HCT116 (cell line): ENCODE measurements around the gene EIF3F.

ENCODE experiments used
- EGR1 ChIP-seq: IDR thresholded peaks from 2 replicates; pipeline ENCODE4 v1.6.1; 2012; ENCODE audit warnings: low read depth
- EZH2 ChIP-seq: fragments of 200-600 bp; sonication (generic); IDR thresholded peaks from 2 replicates; pipeline ENCODE4 v1.6.1; 2017; ENCODE audit warnings: antibody characterized with exemption, mixed run types
- EZH2phosphoT487 ChIP-seq: fragments of 200-600 bp; IDR thresholded peaks from 2 replicates; pipeline ENCODE4 v1.6.1; 2018; ENCODE audit warnings: antibody characterized with exemption, borderline replicate concordance
- POLR2A ChIP-seq: IDR thresholded peaks from 2 replicates; pipeline ENCODE4 v1.7.0; 2011; ENCODE audit warnings: borderline replicate concordance; ENCODE audit not compliant: insufficient read depth, insufficient read length; ENCODE audit errors: extremely low read depth
- POLR2AphosphoS5 ChIP-seq: IDR thresholded peaks from 2 replicates; pipeline ENCODE4 v1.6.1; 2011; ENCODE audit warnings: mild to moderate bottlenecking, low read depth, low read length, moderate library complexity
- RAD21 ChIP-seq: IDR thresholded peaks from 2 replicates; pipeline ENCODE4 v1.6.1; 2012; ENCODE audit warnings: low read depth, mild to moderate bottlenecking
- SIN3A ChIP-seq: IDR thresholded peaks from 2 replicates; pipeline ENCODE4 v1.6.1; 2012; ENCODE audit warnings: low read depth
- SP1 ChIP-seq: IDR thresholded peaks from 2 replicates; pipeline ENCODE4 v1.6.1; 2012; ENCODE audit warnings: low read depth
- YY1 ChIP-seq: IDR thresholded peaks from 2 replicates; pipeline ENCODE4 v1.6.1; 2011; ENCODE audit warnings: low read length, low read depth, moderate library complexity, mild to moderate bottlenecking; ENCODE audit not compliant: insufficient replicate concordance; ENCODE audit errors: extremely low read depth
- ZFX ChIP-seq: fragments of 450-650 bp; IDR thresholded peaks from 2 replicates; pipeline ENCODE4 v1.6.1; 2017
- TF ChIP-seq, protein P1 (sequence below), 3 experiments: fragments of 200-600 bp in 1 of 3; sonication (generic) in 1 of 3; IDR thresholded peaks in 2 of 3; conservative IDR thresholded peaks in 1 of 3; 2 replicates each; pipeline ENCODE4 v1.5.1; 2012 to 2017; ENCODE audit warnings: low read depth in 2 of 3, low read length in 2 of 3, antibody characterized with exemption in 1 of 3, borderline replicate concordance in 1 of 3, control low read depth in 1 of 3, mild to moderate bottlenecking in 1 of 3, mixed read lengths in 1 of 3, mixed run types in 1 of 3, moderate library complexity in 1 of 3; ENCODE audit not compliant: insufficient read depth in 1 of 3
- TF ChIP-seq, protein P2 (sequence below): IDR thresholded peaks from 2 replicates; pipeline ENCODE4 v1.6.1; 2012
- TF ChIP-seq, protein P3 (sequence below): IDR thresholded peaks from 2 replicates; pipeline ENCODE4 v1.6.1; 2012
- TF ChIP-seq, protein P4 (sequence below): IDR thresholded peaks from 2 replicates; pipeline ENCODE4 v1.6.1; 2012; ENCODE audit warnings: low read depth

DNA sequence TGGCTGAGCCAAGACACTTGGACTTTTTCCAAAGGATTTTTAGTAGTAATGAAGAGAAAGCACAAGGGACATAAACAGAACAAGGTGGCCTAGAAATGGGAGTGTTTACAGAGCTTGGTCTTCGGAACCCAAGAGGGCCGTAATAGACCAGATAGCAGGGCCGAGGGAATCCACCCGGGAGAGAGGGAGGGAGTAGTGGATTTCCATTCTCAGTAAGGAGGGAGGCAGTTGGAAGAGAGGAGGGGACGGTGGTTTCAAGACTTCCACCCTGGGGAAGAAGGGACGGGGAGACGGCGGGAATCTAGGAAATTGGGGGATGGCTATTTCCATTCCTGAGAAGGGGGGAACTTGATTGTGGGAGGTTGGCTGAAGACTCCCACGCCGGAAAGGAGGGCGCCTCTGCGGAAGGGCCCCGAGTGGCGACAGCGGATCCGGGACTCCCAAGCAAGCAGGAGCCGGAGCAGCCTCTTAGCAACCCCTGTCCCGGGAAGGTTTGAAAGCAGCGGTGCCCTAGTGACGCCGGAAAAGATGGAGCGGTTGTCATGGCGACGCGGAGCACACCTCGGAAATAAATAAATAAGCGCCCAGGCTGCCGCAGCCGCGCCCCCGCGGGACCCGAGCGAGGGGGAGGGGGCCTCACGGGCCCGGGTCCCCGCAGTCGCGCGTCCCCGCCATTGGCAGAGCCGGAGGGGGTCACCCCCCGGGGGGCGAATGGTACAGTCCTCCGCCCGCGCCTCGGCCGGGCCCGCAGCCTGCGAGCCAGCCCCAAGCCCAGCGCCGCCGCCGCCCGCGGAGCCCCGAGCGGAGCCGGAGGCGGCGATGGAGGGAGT lies 31.6 kb downstream of the EIF3F start:
- TF ChIP-seq, protein P1, sequence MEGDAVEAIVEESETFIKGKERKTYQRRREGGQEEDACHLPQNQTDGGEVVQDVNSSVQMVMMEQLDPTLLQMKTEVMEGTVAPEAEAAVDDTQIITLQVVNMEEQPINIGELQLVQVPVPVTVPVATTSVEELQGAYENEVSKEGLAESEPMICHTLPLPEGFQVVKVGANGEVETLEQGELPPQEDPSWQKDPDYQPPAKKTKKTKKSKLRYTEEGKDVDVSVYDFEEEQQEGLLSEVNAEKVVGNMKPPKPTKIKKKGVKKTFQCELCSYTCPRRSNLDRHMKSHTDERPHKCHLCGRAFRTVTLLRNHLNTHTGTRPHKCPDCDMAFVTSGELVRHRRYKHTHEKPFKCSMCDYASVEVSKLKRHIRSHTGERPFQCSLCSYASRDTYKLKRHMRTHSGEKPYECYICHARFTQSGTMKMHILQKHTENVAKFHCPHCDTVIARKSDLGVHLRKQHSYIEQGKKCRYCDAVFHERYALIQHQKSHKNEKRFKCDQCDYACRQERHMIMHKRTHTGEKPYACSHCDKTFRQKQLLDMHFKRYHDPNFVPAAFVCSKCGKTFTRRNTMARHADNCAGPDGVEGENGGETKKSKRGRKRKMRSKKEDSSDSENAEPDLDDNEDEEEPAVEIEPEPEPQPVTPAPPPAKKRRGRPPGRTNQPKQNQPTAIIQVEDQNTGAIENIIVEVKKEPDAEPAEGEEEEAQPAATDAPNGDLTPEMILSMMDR (IDR thresholded peaks at IDR 0.05 in 2 of 3, conservative IDR thresholded peaks at IDR 0.05 in 1 of 3; ENCODE audit: borderline replicate concordance in 1 of 3, insufficient read depth in 1 of 3, low read depth in 2 of 3, low read length in 2 of 3): no peak
- TF ChIP-seq RAD21 (no peak), SIN3A (no peak), POLR2A (no peak), EZH2phosphoT487 (no peak), YY1 (no peak), EZH2 (no peak), ZFX (no peak), POLR2AphosphoS5 (no peak), SP1 (no peak), EGR1 (no peak)
- TF ChIP-seq, protein P2, sequence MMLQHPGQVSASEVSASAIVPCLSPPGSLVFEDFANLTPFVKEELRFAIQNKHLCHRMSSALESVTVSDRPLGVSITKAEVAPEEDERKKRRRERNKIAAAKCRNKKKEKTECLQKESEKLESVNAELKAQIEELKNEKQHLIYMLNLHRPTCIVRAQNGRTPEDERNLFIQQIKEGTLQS: no peak
- TF ChIP-seq, protein P3, sequence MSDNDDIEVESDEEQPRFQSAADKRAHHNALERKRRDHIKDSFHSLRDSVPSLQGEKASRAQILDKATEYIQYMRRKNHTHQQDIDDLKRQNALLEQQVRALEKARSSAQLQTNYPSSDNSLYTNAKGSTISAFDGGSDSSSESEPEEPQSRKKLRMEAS: no peak
- TF ChIP-seq, protein P4, sequence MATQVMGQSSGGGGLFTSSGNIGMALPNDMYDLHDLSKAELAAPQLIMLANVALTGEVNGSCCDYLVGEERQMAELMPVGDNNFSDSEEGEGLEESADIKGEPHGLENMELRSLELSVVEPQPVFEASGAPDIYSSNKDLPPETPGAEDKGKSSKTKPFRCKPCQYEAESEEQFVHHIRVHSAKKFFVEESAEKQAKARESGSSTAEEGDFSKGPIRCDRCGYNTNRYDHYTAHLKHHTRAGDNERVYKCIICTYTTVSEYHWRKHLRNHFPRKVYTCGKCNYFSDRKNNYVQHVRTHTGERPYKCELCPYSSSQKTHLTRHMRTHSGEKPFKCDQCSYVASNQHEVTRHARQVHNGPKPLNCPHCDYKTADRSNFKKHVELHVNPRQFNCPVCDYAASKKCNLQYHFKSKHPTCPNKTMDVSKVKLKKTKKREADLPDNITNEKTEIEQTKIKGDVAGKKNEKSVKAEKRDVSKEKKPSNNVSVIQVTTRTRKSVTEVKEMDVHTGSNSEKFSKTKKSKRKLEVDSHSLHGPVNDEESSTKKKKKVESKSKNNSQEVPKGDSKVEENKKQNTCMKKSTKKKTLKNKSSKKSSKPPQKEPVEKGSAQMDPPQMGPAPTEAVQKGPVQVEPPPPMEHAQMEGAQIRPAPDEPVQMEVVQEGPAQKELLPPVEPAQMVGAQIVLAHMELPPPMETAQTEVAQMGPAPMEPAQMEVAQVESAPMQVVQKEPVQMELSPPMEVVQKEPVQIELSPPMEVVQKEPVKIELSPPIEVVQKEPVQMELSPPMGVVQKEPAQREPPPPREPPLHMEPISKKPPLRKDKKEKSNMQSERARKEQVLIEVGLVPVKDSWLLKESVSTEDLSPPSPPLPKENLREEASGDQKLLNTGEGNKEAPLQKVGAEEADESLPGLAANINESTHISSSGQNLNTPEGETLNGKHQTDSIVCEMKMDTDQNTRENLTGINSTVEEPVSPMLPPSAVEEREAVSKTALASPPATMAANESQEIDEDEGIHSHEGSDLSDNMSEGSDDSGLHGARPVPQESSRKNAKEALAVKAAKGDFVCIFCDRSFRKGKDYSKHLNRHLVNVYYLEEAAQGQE: no peak
